ENCODE measurements around the gene NFATC3. TPM values are rescaled to one million over a fixed set of nuclear protein-coding genes. Genes with fewer than 3 reads are reported as not detected.

The NFATC3 gene
- total and polyA plus RNA-seq, 8 donors, result 34.6 to 65.8 (median 39.9) TPM

DNA sequence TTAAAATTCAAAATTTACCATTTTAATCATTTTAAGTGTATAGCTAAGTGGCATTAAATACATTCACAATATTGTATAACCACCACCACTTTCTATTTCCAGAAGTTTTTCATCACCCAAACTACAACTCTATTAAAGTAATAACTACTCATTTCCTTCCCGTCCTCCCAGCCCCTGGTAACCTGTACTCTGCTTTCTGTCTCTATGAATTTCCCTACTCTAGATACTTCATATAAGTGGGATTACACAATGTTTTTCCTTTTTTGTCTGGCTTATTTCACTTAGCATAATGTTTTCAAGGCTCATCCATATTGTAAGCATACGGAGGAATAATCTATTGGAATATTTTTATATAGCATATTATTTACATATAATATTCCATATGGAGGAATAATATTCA is 121.1 kb downstream of the NFATC3 start:
- TF ChIP-seq, protein P1, sequence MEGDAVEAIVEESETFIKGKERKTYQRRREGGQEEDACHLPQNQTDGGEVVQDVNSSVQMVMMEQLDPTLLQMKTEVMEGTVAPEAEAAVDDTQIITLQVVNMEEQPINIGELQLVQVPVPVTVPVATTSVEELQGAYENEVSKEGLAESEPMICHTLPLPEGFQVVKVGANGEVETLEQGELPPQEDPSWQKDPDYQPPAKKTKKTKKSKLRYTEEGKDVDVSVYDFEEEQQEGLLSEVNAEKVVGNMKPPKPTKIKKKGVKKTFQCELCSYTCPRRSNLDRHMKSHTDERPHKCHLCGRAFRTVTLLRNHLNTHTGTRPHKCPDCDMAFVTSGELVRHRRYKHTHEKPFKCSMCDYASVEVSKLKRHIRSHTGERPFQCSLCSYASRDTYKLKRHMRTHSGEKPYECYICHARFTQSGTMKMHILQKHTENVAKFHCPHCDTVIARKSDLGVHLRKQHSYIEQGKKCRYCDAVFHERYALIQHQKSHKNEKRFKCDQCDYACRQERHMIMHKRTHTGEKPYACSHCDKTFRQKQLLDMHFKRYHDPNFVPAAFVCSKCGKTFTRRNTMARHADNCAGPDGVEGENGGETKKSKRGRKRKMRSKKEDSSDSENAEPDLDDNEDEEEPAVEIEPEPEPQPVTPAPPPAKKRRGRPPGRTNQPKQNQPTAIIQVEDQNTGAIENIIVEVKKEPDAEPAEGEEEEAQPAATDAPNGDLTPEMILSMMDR (IDR thresholded peaks at IDR 0.05), result no peak
- Histone ChIP-seq H3K4me1 (no peaks in the 10 kb centered on the region), H3K9me3 (no peaks in the 10 kb centered on the region), H3K4me3 (no peak overlapping the region), H3K27me3 (no peaks in the 10 kb centered on the region), H3K27ac (no peak overlapping the region), H3K36me3 (peaks cover 0 to 17% of the 10 kb centered on the region in 2 donors)
- no peak for DNase-seq
- intact Hi-C loops (cut with DNase I), result no loop called here
- peak; percentile 79 for ATAC-seq

DNA sequence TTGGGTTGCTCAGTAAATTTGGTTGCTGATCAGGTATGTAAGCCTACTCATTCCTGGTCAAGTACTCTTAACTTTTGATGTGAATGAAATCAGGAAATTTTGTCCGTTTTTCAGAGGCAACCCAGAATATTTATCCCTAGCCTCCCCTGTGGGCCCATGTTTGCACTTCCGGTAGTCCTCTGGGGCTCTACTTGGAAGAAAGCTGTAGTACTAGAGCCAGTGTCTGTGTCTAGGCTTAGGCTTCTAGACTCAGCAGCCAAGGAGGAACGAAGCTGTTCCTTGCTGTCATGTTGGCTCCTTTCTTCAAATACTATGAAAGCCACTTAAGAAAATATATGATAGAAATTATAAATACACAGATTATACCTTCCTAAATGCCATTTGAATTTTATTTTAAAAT is 129.6 kb downstream of the NFATC3 start:
- H3K36me3 ChIP-seq, result peaks cover 0 to 9% of the 10 kb centered on the region in 2 donors
- H3K9me3 ChIP-seq, result no peaks in the 10 kb centered on the region
- no peak for DNase-seq
- H3K4me3 ChIP-seq, result no peak overlapping the region
- H3K4me1 ChIP-seq, result peaks cover 0 to 5% of the 10 kb centered on the region in 2 donors
- no peaks in the 10 kb centered on the region for H3K27me3 ChIP-seq
- ATAC-seq, result peak; percentile 25
- H3K27ac ChIP-seq, result no peak overlapping the region
- intact Hi-C loops (cut with DNase I), result no loop called here
- TF ChIP-seq, protein P1 (IDR thresholded peaks at IDR 0.05), result no peak

DNA sequence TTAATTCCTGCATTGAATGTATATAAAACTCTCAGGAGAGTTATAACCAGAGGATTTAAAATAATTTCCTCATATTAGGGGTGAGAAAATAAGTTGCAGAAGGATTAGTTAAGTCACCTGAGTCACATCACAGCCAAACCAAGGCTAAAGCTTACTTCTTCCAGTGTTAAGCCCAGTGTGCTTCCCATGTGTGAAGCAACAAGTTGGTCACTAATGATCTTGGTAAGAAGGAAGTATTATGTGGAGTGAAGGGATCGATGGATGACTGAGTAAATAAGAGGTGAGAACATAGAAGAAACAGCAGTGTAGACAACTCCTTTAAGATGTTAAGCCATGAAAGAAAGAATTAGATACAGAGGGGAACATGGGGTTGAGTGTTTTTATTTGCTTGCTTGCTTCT is 130.1 kb downstream of the NFATC3 start:
- ATAC-seq (no peak), DNase-seq (no peak)
- Histone ChIP-seq H3K4me1 (peaks cover 0 to 5% of the 10 kb centered on the region in 2 donors), H3K9me3 (no peaks in the 10 kb centered on the region), H3K36me3 (peaks cover 0 to 9% of the 10 kb centered on the region in 2 donors), H3K27me3 (no peaks in the 10 kb centered on the region), H3K4me3 (no peak overlapping the region), H3K27ac (no peak overlapping the region)
- intact Hi-C loops (cut with DNase I), result no loop called here
- TF ChIP-seq, protein P1 (IDR thresholded peaks at IDR 0.05), result no peak

DNA sequence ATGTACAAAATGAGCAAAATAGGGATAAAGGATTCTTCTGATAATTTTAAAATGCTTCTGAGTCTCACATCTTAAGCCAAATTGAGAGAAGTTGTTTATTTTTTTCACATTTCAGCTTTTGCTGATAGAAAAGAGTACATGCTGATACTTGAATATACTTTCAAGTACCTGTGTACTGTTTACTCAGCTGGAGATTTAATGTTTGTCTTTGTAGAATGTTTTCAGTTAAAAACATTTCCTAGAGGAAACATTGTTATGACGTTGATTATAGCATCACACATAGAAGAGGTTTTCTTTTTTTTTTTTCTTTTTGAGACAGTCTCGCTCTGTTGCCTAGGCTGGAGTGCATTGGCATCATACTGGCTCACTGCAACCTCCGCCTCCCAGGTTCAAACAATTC is 131.1 kb downstream of the NFATC3 start:
- H3K4me3 ChIP-seq, result no peak overlapping the region
- TF ChIP-seq, protein P1 (IDR thresholded peaks at IDR 0.05), result no peak
- H3K36me3 ChIP-seq, result peaks cover 0 to 12% of the 10 kb centered on the region in 2 donors
- H3K4me1 ChIP-seq, result peaks cover 0 to 5% of the 10 kb centered on the region in 2 donors
- intact Hi-C loops (cut with DNase I), result no loop called here
- peak overlapping the region in 1 of 2 donors; percentile 13 for H3K27ac ChIP-seq
- no peaks in the 10 kb centered on the region for H3K27me3 ChIP-seq
- H3K9me3 ChIP-seq, result no peaks in the 10 kb centered on the region
- no peak for DNase-seq
- ATAC-seq, result no peak

DNA sequence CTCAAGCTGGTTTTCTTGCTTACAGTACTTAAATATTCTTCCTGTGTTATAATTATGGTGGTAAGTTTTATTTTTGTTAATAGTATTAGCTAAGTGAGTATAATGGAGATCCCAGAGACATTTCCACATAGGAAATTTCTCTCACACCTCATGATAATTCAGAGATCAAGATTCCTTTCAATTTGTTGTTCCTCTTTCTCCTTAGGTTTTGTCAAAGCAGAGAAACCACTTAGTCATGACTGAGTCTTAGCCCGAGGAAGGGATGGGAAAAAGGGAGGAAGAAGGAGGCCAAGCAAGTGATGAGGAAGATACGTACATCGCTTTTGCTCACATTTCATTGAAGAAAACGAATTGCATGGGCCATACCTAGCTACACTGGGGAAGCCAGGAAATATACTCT is 132.3 kb downstream of the NFATC3 start:
- DNase-seq (no peak), ATAC-seq (no peak)
- H3K9me3 ChIP-seq, result no peaks in the 10 kb centered on the region
- intact Hi-C loops (cut with DNase I), result no loop called here
- peak overlapping the region in 1 of 2 donors; percentile 23 for H3K27ac ChIP-seq
- no peaks in the 10 kb centered on the region for H3K27me3 ChIP-seq
- no peak overlapping the region for H3K4me3 ChIP-seq
- TF ChIP-seq, protein P1 (IDR thresholded peaks at IDR 0.05), result no peak
- peaks cover 0 to 5% of the 10 kb centered on the region in 2 donors for H3K4me1 ChIP-seq
- peaks cover 0 to 15% of the 10 kb centered on the region in 2 donors for H3K36me3 ChIP-seq

Data from left lung (tissue), 10 donors.